Panc1 (cell line): Measurements from ENCODE around the gene P3R3URF. TPM values are rescaled to one million over a fixed set of nuclear protein-coding genes. Genes with fewer than 3 reads are reported as not detected.

Source experiments
- ATAC-seq: fragments of 200-7000 bp; cut with Tn5 transposase; 2 replicates; pipeline ENCODE4 v1.9.1; 2020; ENCODE audit warnings: mild to moderate bottlenecking, moderate library complexity
- BruUV-seq: library from RNA; stranded (reverse); fragments of 400-500 nt; replicated peaks from 2 replicates; lab custom pipeline; 2021; lab: Mats Ljungman, UMichigan
- CTCF ChIA-PET: fragments of 300-600 bp; sonication (Branson Sonifier 250); formaldehyde crosslinking; loops from one replicate; lab custom pipeline; 2022; ENCODE audit warnings: antibody characterized with exemption; lab: Charles Lee
- POLR2A ChIA-PET: fragments of 300-600 bp; sonication (Branson Sonifier 250); formaldehyde crosslinking; loops from one replicate; lab custom pipeline; 2022; ENCODE audit warnings: antibody characterized with exemption; lab: Charles Lee
- DNase-seq: peaks from one replicate; pipeline ENCODE4 v3.0.0-alpha.2; 2010; ENCODE audit warnings: low read depth, low spot score
- H3K27ac ChIP-seq: 2 replicates; pipeline ENCODE4 v1.5.1; 2011; ENCODE audit warnings: mild to moderate bottlenecking, low read length, inconsistent platforms
- H3K27me3 ChIP-seq: fragments of 200-500 bp; sonication (Bioruptor generic); 2 replicates; pipeline ENCODE4 v1.6.0; 2014; ENCODE audit warnings: low read length, inconsistent platforms; ENCODE audit not compliant: control insufficient read depth, insufficient read depth
- H3K36me3 ChIP-seq: fragments of 200-500 bp; sonication (Bioruptor generic); 2 replicates; pipeline ENCODE4 v1.5.1; 2014; ENCODE audit warnings: inconsistent platforms, mild to moderate bottlenecking, low read length, moderate library complexity; ENCODE audit not compliant: control insufficient read depth, insufficient read depth
- H3K4me1 ChIP-seq: 2 replicates; pipeline ENCODE4 v1.5.1; 2011; ENCODE audit warnings: inconsistent platforms, mild to moderate bottlenecking, low read length, moderate library complexity; ENCODE audit not compliant: control insufficient read depth, insufficient read depth
- H3K4me3 ChIP-seq, 2 experiments: 2 replicates each; pipeline ENCODE4 v1.5.1; 2011 to 2012; ENCODE audit warnings: low read depth in 2 of 2, low read length in 2 of 2, mild to moderate bottlenecking in 2 of 2, inconsistent platforms in 1 of 2, moderate library complexity in 1 of 2
- H3K9me3 ChIP-seq: fragments of 200-500 bp; sonication (Bioruptor generic); 2 replicates; pipeline ENCODE4 v1.5.1; 2014; ENCODE audit warnings: low read depth, mild to moderate bottlenecking, inconsistent platforms, low read length, moderate library complexity; ENCODE audit not compliant: control insufficient read depth, insufficient read depth
- POLR2AphosphoS5 ChIP-seq: IDR thresholded peaks from 2 replicates; pipeline ENCODE4 v1.6.1; 2012; ENCODE audit warnings: mild to moderate bottlenecking, low read depth, low read length, moderate library complexity
- SIN3A ChIP-seq: IDR thresholded peaks from 2 replicates; pipeline ENCODE4 v1.6.1; 2012; ENCODE audit warnings: low read depth, mild to moderate bottlenecking, low read length, moderate library complexity, borderline replicate concordance; ENCODE audit not compliant: insufficient read depth
- TCF7L2 ChIP-seq: IDR thresholded peaks from 2 replicates; pipeline ENCODE4 v1.6.1; 2011; ENCODE audit warnings: mild to moderate bottlenecking, low read depth, low read length, inconsistent platforms
- in situ Hi-C: cut with HindIII; loops from 2 replicates; pipeline ENCODE4 v1.10.0; 2016; ENCODE audit warnings: low sequenced_read_pairs, low pct_unique_long_range_greater_than_20kb
- intact Hi-C: fragments of 100-400 bp; cut with micrococcal nuclease; formaldehyde crosslinking; loops from one replicate; pipeline ENCODE4 v1.10.0; 2022; ENCODE audit not compliant: unreplicated experiment
- total RNA-seq: library from RNA; stranded (reverse); gene quantifications from one replicate; pipeline ENCODE4 v1.2.1, GENCODE V29; 2021; ENCODE audit not compliant: unreplicated experiment
- TF ChIP-seq, protein P1 (sequence below), 2 experiments: IDR thresholded peaks; 2 replicates each; pipeline ENCODE4 v1.6.1; 2011 to 2012; ENCODE audit warnings: low read depth in 2 of 2, control low read depth in 1 of 2, low read length in 1 of 2, mild to moderate bottlenecking in 1 of 2, moderate library complexity in 1 of 2; ENCODE audit not compliant: insufficient read depth in 1 of 2
- TF ChIP-seq, protein P2 (sequence below): fragments of 450-650 bp; IDR thresholded peaks from 2 replicates; pipeline ENCODE4 v1.5.1; 2017; ENCODE audit warnings: mild to moderate bottlenecking

The P3R3URF gene
- total RNA-seq, 1 experiment from 2014 or later, result not detected

DNA sequence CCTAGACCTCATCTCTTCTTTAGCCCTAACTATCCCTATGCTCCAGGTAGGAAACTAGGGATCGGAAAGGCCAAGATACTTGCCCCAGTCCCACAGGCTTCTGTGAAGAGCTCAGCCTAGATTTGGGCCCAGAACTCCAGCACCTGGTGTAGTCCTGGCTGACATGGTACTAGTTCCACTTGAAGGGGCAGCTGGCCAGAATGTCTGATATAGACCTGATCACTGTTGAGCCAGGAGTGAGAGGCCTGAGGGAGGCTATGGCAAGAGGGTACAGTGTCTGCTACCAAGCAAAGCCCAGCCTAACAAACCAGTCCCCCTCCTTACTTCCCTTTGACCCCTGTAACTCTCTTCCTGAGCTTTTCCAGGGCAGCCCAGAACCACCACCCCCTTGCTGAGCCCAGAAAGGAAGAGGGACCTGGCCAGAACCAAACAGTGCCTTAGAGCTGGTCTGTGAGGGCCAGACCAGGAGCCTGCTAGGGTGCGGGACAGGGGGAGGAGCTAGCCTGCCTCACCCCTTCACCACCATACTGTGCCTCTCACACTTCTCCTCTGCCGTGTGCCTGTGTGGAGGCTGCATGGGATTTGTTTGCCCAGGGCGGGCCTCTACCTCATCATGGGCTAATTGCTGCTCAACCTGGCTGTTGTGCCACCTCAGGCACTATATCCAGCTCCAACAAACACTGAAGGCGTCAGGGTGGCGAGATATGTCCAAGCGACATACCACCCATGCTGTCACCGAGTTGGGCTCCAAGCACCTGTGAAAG, 11.0 kb upstream of the P3R3URF start:
- ChIA-PET CTCF (no interaction called here), POLR2A (interaction anchor here (0.6 kb wide), 1 partner anchor 486 kb away, joined by 3 read pairs; no protein-coding TSS in a partner anchor)
- DNase-seq (no peak), ATAC-seq (no peak)
- TF ChIP-seq POLR2AphosphoS5 (no peak), TCF7L2 (no peak), SIN3A (no peak)
- TF ChIP-seq, protein P1, sequence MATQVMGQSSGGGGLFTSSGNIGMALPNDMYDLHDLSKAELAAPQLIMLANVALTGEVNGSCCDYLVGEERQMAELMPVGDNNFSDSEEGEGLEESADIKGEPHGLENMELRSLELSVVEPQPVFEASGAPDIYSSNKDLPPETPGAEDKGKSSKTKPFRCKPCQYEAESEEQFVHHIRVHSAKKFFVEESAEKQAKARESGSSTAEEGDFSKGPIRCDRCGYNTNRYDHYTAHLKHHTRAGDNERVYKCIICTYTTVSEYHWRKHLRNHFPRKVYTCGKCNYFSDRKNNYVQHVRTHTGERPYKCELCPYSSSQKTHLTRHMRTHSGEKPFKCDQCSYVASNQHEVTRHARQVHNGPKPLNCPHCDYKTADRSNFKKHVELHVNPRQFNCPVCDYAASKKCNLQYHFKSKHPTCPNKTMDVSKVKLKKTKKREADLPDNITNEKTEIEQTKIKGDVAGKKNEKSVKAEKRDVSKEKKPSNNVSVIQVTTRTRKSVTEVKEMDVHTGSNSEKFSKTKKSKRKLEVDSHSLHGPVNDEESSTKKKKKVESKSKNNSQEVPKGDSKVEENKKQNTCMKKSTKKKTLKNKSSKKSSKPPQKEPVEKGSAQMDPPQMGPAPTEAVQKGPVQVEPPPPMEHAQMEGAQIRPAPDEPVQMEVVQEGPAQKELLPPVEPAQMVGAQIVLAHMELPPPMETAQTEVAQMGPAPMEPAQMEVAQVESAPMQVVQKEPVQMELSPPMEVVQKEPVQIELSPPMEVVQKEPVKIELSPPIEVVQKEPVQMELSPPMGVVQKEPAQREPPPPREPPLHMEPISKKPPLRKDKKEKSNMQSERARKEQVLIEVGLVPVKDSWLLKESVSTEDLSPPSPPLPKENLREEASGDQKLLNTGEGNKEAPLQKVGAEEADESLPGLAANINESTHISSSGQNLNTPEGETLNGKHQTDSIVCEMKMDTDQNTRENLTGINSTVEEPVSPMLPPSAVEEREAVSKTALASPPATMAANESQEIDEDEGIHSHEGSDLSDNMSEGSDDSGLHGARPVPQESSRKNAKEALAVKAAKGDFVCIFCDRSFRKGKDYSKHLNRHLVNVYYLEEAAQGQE (IDR thresholded peaks at IDR 0.05; ENCODE audit: insufficient read depth in 1 of 2, low read depth in 2 of 2, low read length in 1 of 2), result no peak
- TF ChIP-seq, protein P2, sequence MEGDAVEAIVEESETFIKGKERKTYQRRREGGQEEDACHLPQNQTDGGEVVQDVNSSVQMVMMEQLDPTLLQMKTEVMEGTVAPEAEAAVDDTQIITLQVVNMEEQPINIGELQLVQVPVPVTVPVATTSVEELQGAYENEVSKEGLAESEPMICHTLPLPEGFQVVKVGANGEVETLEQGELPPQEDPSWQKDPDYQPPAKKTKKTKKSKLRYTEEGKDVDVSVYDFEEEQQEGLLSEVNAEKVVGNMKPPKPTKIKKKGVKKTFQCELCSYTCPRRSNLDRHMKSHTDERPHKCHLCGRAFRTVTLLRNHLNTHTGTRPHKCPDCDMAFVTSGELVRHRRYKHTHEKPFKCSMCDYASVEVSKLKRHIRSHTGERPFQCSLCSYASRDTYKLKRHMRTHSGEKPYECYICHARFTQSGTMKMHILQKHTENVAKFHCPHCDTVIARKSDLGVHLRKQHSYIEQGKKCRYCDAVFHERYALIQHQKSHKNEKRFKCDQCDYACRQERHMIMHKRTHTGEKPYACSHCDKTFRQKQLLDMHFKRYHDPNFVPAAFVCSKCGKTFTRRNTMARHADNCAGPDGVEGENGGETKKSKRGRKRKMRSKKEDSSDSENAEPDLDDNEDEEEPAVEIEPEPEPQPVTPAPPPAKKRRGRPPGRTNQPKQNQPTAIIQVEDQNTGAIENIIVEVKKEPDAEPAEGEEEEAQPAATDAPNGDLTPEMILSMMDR, result no peak
- intact Hi-C loops, result no loop called here
- Histone ChIP-seq H3K4me1 (peaks cover 41% of the 10 kb centered on the region), H3K4me3 (no peak overlapping the region), H3K27ac (peak overlapping the region; percentile 57), H3K36me3 (no peaks in the 10 kb centered on the region; the same call in 1 of the 2 replicates), H3K27me3 (no peaks in the 10 kb centered on the region), H3K9me3 (no peaks in the 10 kb centered on the region)
- in situ Hi-C loops, result no loop called here
- BruUV-seq, result no TSS peak

DNA sequence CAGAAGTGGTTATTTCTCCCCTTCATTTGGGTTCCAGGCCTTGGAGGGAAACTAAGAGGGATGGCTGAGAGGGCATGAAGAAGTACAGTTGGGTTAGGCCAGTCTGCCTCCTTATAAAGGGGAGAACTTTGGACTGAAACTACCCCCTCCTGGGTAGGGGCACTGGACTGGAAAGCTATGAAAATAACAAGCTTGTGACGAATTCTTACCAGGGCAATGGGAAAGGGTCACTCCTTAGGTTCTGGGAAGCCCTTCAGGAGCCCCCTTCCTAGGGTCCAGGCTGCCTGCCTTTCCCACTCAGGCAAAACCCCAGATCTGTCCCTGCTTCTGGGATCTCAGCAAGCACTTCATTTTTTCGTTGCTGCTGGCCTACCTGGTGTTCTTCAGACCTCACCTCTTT, 9.8 kb upstream of the P3R3URF start:
- ChIA-PET CTCF (no interaction called here), POLR2A (no interaction called here)
- intact Hi-C loops, result no loop called here
- DNase-seq, result no peak
- peak overlapping the region; percentile 66 for H3K27ac ChIP-seq
- no peaks in the 10 kb centered on the region for H3K36me3 ChIP-seq
- TF ChIP-seq POLR2AphosphoS5, result no peak
- TF ChIP-seq, protein P2, result no peak
- no peak for TF ChIP-seq SIN3A
- TF ChIP-seq, protein P1 (IDR thresholded peaks at IDR 0.05; ENCODE audit: insufficient read depth in 1 of 2, low read depth in 2 of 2, low read length in 1 of 2), result no peak
- TF ChIP-seq TCF7L2, result no peak
- ATAC-seq, result no peak
- no peak overlapping the region for H3K4me3 ChIP-seq
- no TSS peak for BruUV-seq
- in situ Hi-C loops, result no loop called here
- H3K27me3 ChIP-seq, result no peaks in the 10 kb centered on the region
- no peaks in the 10 kb centered on the region for H3K9me3 ChIP-seq
- peaks cover 53% of the 10 kb centered on the region for H3K4me1 ChIP-seq
